Activated naive CD4-positive, alpha-beta T cell treated with anti-CD3 and anti-CD28 coated beads, Interleukin-2, amount 50 U/mL, for 24 hours (primary cell): ENCODE data around the gene NFATC3.

Experiments
- H3K27ac Mint-ChIP-seq: one replicate; pipeline ENCODE4 v1.8.0; 2021; ENCODE audit warnings: mild to moderate bottlenecking, mixed read lengths
- H3K27me3 Mint-ChIP-seq: one replicate; pipeline ENCODE4 v1.8.0; 2021; ENCODE audit warnings: mixed read lengths
- H3K36me3 Mint-ChIP-seq: one replicate; pipeline ENCODE4 v1.8.0; 2021; ENCODE audit warnings: mixed read lengths
- H3K4me1 Mint-ChIP-seq: one replicate; pipeline ENCODE4 v1.8.0; 2021; ENCODE audit warnings: mixed read lengths
- H3K4me3 Mint-ChIP-seq: one replicate; pipeline ENCODE4 v1.8.0; 2021; ENCODE audit warnings: mild to moderate bottlenecking, mixed read lengths
- H3K9me3 Mint-ChIP-seq: one replicate; pipeline ENCODE4 v1.8.0; 2021; ENCODE audit warnings: mixed read lengths

The NFATC3 gene

DNA sequence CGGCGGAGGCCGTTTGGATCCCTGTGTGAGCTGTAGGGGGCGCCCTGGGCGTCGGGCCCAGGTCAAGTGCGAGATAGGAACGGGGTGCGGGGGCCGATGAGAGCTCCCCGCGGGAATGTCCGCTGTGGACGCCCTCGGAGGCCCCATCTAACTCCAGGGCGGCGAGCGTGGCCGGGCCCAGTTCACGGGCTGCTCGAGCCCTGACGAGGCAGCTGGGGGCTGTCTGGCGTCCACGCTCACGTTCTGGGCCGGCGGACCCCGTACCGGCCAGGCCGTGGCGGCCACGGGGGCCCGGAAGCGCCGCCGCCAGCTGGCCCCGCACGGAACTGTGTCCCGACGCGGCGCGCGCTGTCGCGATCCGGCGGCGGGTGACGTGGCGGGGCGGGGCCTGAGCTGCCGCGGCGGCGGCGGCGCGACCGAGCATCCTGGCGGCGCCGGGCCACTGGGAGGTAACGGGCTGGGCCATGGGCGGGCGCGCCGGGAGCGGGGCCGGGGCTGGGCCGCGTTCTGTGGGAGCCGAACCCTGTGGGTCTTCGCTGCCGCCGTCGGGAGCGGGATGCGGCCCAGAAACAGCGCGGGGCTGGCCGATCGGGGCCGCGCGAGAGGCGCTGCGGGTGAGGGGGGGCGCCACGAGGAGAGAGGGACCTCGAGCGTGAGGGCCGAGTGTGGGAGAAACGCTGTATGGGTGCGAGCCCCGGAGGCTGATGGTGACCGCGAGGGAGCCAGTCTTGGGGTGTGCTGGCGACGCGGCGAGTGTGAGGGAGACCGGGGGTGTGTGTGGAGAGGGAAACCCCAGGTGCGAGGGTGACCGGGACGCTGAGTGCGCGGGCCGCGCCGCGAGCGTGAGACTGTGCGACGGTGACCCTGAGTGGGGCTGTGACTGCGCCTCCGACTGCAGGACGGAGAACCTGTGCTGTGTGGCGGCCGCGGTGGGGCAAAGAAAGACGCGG lies 179.2 kb downstream of the NFATC3 start, which contains the start of gene SLC7A6:
Gene SLC7A6, plus strand, starts transcription at position 399 of the 950 bp plus-strand sequence. CDS start 10,201 bp downstream, outside the sequence.
- H3K27me3 Mint-ChIP-seq = no peaks in the 10 kb centered on the region
- peak within 1 kb of the TSS; percentile 99 for H3K27ac Mint-ChIP-seq
- peaks cover 5% of the 10 kb centered on the region for H3K36me3 Mint-ChIP-seq
- H3K4me1 Mint-ChIP-seq = peaks cover 54% of the 10 kb centered on the region
- H3K9me3 Mint-ChIP-seq = no peaks in the 10 kb centered on the region
- peak within 1 kb of the TSS; percentile 97 for H3K4me3 Mint-ChIP-seq

DNA sequence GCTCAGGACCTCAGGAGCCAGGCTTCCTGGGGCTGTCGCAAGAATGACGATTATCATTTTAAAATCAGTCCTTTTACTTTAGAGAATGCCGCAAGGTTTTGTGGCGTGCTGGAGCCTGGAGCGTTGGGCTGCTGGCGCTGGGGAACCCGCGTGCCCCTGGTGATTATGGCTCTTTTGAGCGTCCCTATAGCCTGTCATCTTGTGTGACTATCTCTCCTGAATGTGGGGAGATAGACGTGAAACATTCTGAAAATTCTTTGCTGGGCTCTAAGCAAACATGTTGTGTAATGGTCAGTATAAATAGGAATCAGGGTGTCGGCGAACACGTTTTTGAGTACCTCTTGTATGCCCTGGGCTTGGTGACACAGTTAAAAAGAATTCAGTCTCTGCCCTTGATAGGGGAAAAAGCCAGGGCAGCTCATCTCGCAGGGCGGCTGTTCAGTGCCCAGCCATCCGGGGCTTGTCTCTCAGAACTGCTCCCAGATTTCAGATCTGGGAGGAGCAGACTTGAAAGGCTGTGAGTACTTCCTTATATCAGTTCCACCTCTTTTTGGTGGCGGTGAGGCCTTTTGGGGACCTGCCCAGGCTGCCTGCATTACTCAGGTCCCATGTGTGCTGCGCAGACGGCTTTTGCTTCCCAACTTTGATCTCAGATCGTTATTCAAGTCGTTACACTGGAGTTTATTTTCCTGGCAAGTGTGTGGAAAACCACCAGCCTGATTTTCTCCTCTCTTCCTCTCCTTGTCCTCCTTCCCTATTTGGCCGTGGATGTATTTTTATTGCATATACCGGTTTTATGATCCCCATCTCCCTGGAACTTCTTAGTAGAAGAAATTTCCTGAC lies 180.1 kb downstream of the NFATC3 start:
- no peaks in the 10 kb centered on the region for H3K27me3 Mint-ChIP-seq
- H3K9me3 Mint-ChIP-seq = no peaks in the 10 kb centered on the region
- peak overlapping the region; percentile 94 for H3K4me3 Mint-ChIP-seq
- peaks cover 63% of the 10 kb centered on the region for H3K4me1 Mint-ChIP-seq
- peak overlapping the region; percentile 96 for H3K27ac Mint-ChIP-seq
- H3K36me3 Mint-ChIP-seq = peaks cover 5% of the 10 kb centered on the region

DNA sequence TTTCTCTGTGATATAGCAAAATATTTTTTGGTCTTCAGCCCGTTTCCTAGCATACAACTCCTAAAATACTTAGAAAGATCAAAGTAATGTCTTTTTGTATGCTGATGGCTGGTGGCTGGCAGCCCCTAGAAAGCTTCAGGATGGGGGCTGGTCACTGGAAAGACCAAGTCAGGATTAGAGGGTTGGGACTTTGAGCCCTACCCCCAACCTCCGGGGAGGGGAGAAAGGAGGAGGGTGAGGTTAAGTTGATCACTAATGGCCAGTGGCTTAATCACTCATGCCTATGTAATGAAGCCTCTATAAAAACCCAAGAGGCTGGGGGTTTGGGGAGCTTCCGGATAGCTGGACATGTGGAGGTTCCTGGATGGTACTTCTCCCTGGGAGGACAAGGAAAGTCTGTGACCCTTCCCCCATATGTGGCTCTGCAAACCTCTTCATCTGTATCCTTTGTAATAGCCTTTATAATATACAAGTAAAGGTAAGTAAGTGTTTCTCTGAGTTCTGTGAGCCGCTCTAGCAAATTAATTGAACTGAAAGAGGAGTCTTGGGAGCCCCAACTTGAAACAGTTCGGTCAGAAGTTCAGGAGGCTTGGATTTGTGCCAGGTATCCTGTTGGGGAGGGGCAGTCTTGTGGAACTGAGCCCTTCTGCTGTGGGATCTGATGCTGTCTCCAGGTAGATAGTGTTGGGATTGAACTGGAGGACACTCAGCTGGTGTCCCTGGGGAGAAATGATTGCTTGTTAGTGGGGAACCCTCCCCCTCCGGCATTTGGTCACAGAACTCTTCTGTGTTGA lies 182.6 kb downstream of the NFATC3 start:
- peaks cover 76% of the 10 kb centered on the region for H3K4me1 Mint-ChIP-seq
- peak overlapping the region; percentile 94 for H3K27ac Mint-ChIP-seq
- peaks cover 5% of the 10 kb centered on the region for H3K36me3 Mint-ChIP-seq
- H3K4me3 Mint-ChIP-seq = peak overlapping the region; percentile 71
- H3K27me3 Mint-ChIP-seq = no peaks in the 10 kb centered on the region
- H3K9me3 Mint-ChIP-seq = no peaks in the 10 kb centered on the region

DNA sequence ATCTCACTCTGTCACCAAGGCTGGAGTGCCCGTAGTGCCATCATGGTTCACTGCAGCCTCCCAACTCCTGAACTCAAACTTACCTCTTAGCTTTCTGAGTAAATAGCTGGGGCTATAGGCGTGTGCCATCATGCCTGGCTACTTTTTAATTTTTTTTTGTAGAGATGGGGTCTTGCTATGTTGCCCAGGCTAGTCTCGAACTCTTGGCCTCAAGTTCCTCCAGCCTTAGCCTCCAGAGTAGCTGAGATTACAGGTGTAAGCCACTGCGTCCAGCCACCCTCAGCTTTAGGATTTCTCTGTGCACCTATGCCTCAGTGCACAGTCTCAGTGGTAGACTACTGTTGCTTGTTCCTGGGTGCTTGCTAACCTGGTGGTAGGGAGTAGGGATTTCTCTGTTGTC lies 184.6 kb downstream of the NFATC3 start:
- Mint-ChIP-seq H3K36me3 (peaks cover 14% of the 10 kb centered on the region), H3K4me3 (peak overlapping the region; percentile 27), H3K27me3 (no peaks in the 10 kb centered on the region)

DNA sequence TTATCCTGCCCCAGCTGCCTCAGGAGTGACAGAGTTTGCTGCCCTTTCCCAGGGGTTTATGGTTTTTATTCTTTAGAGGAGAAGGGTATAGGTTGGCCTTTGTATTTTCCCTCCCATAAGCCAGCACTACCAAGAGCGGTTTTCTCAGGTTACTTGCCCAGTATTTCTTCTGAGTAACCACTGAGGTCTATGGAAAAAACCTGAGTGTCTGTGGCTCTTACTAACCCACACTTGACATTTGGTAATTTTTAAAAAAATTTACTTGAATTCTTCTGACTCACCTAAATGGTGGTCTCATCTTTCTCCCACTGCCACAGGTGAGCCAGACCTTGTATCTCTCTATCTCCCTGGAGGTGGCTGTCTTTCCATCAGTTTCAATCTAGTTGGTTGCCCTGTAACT lies 185.2 kb downstream of the NFATC3 start:
- H3K27me3 Mint-ChIP-seq = no peaks in the 10 kb centered on the region
- peaks cover 89% of the 10 kb centered on the region for H3K4me1 Mint-ChIP-seq
- H3K36me3 Mint-ChIP-seq = peaks cover 14% of the 10 kb centered on the region
- H3K27ac Mint-ChIP-seq = peak overlapping the region; percentile 87
- no peaks in the 10 kb centered on the region for H3K9me3 Mint-ChIP-seq
- peak overlapping the region; percentile 27 for H3K4me3 Mint-ChIP-seq

More for the DNA sequence above, 184.6 kb downstream of the NFATC3 start:
- no peaks in the 10 kb centered on the region for H3K9me3 Mint-ChIP-seq
- H3K27ac Mint-ChIP-seq = peak overlapping the region; percentile 17
- peaks cover 84% of the 10 kb centered on the region for H3K4me1 Mint-ChIP-seq

DNA sequence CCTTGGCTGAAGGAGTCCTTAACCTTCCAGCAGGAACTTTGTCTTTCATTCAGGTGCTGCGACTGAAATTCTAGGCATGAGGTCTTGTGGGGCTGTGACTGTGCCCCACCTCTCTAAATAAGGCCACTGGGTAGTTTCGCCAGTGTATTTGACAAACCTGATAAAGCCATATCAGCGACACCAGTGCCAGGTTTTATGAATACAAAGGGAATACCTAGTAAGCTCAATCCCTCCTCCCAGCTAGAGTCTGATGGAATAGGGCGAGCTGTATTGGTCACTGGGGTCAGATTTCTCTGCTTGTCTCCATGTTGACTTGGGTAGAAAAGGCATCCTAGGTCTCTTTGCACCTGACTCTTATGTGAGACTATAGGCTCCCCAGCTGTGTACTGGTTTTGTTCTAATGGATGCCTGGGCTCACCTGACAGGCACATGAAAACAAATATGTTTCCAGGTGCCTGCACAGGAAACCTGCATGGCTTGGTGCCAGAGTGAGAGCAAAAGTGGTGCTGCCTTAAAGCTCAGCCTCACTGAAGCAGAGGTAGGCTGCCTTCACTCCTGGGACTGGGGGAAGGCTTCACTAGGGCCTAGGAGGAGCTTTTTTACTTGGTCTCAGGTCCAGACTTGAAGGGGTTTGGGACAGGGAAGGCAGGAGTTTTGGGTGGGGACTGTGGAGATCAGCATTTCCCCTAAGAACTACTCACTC lies 187.5 kb downstream of the NFATC3 start:
- peaks cover 14% of the 10 kb centered on the region for H3K36me3 Mint-ChIP-seq
- H3K27ac Mint-ChIP-seq = peak overlapping the region; percentile 97
- H3K4me3 Mint-ChIP-seq = peak overlapping the region; percentile 73
- peaks cover 82% of the 10 kb centered on the region for H3K4me1 Mint-ChIP-seq
- no peaks in the 10 kb centered on the region for H3K27me3 Mint-ChIP-seq
- H3K9me3 Mint-ChIP-seq = no peaks in the 10 kb centered on the region

DNA sequence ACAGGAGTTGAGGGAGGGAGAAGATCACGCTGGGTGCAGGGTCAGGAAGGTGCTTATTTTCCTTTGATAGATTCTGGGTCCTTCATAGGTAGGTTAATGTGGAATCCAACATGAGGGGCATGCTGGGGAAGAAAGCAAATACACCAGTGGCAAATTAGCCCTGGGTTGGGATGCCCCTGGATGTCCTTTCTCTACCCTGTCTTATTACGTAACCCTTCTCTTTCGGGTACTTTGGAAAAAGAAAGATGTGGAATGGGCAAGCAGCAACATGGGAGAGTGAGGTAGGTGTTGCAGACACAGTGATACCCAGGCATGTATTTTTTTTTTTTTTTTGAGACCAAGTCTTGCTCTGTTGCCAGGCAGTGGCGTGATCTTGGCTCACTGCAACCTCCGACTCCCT lies 188.3 kb downstream of the NFATC3 start:
- Mint-ChIP-seq H3K4me1 (peaks cover 74% of the 10 kb centered on the region), H3K27ac (peak overlapping the region; percentile 97), H3K9me3 (no peaks in the 10 kb centered on the region), H3K36me3 (peaks cover 14% of the 10 kb centered on the region), H3K27me3 (no peaks in the 10 kb centered on the region), H3K4me3 (peak overlapping the region; percentile 73)

DNA sequence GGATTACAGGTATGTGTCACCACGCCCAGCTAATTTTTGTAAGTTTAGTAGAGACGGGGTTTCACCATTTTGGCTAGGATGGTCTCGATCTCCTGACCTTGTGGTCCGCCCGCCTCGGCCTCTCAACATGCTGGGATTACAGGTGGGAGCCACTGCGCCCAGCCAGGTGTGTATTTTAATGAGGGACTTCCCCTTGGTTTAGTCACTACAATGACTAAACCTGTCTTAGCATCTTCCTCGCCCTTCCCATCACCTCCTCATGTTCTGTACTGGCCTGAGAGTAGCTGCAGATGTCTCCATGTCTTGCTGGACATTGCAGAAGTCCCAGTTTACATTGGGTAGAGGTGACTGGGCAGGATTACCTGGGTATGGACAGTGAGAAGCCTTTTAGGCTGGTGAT lies 188.7 kb downstream of the NFATC3 start:
- Mint-ChIP-seq H3K36me3 (peaks cover 14% of the 10 kb centered on the region), H3K27ac (peak overlapping the region; percentile 87), H3K27me3 (no peaks in the 10 kb centered on the region), H3K4me1 (peaks cover 73% of the 10 kb centered on the region), H3K4me3 (peak overlapping the region; percentile 73), H3K9me3 (no peaks in the 10 kb centered on the region)

DNA sequence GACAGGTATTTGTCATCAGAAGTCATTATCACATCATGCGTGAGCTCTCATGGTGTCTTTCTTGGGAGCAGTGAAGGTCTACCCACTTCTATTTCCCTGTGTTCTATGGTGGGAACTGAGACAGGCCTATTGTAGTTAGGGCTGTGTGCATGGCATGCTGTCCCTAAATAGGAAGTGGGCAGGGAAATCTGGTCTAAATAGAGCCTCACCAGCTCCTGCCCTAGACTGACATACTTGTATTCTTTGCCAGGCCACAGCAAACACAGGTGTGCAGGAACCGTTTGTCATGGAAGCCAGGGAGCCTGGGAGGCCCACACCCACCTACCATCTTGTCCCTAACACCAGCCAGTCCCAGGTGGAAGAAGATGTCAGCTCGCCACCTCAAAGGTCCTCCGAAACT lies 189.3 kb downstream of the NFATC3 start:
- Mint-ChIP-seq H3K27me3 (no peaks in the 10 kb centered on the region), H3K4me3 (peak overlapping the region; percentile 73), H3K9me3 (no peaks in the 10 kb centered on the region), H3K4me1 (peaks cover 71% of the 10 kb centered on the region), H3K36me3 (peaks cover 14% of the 10 kb centered on the region), H3K27ac (peak overlapping the region; percentile 87)

DNA sequence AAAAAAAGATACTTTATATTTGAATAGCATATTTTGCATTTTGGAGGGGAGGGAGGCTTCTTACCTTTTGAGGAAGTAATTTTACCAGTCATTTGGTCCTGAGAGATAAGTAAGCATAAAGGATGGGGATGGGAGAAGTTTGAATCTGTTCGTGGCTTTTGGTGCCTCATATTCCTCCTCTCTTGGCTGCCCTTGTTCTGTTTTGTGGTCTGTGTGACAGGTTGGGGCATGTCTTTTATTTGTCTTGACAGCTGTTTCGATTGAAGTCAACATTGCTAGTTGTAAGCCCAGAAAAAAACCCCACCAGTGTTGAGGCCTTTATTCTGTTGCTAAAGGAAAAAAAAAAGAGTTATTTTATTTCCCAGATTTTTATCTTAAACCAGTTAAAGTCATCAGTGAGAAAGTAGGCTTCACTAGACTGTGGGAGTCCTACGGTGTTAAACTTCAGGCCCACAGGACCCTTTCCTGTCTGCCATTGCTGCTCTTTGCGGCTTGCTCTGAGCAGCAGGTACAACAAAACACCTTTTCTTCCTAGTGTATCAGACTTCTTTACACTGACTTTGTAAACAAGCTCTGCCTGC lies 190.5 kb downstream of the NFATC3 start:
- Mint-ChIP-seq H3K4me1 (peaks cover 67% of the 10 kb centered on the region), H3K27me3 (no peaks in the 10 kb centered on the region), H3K9me3 (no peaks in the 10 kb centered on the region), H3K27ac (peak overlapping the region; percentile 76), H3K36me3 (peaks cover 18% of the 10 kb centered on the region), H3K4me3 (peak overlapping the region; percentile 73)

DNA sequence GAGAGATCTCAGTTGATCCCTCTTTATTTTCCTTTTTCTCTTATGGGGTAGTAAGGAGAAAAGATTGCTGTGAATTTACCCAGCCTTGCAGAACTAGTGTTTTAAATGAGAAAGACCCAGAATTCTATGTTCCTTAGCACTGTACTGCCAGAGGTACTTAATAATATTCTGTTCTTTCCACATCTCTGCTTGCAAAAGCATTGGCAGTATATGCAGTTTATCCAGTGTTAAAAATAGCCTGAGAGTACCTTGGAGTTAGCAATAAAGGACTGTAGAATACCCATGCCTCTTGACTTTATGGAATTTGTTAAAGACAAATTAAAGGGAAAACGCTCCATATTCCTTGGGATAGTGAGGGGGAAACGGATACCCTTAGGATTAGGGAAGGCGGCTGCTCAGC lies 191.1 kb downstream of the NFATC3 start:
- H3K4me1 Mint-ChIP-seq = peaks cover 67% of the 10 kb centered on the region
- H3K27me3 Mint-ChIP-seq = no peaks in the 10 kb centered on the region
- peak overlapping the region; percentile 73 for H3K4me3 Mint-ChIP-seq
- H3K27ac Mint-ChIP-seq = peak overlapping the region; percentile 76
- H3K36me3 Mint-ChIP-seq = peaks cover 22% of the 10 kb centered on the region
- H3K9me3 Mint-ChIP-seq = no peaks in the 10 kb centered on the region
